PC-9 (cell line): ENCODE results near the gene ITGBL1. TPM values are rescaled to one million over a fixed set of nuclear protein-coding genes. Genes with fewer than 3 reads are reported as not detected.

ENCODE experiments used
- BruUV-seq: library from RNA; stranded (reverse); fragments of 400-500 nt; replicated peaks from 2 replicates; lab custom pipeline; 2021; lab: Mats Ljungman, UMichigan
- CTCF ChIA-PET: fragments of 300-600 bp; sonication (Branson Sonifier 250); formaldehyde crosslinking; loops from one replicate; lab custom pipeline; 2022; ENCODE audit warnings: antibody characterized with exemption; lab: Charles Lee
- POLR2A ChIA-PET: fragments of 300-600 bp; sonication (Branson Sonifier 250); formaldehyde crosslinking; loops from one replicate; lab custom pipeline; 2022; ENCODE audit warnings: antibody characterized with exemption; ENCODE audit not compliant: unreplicated experiment; lab: Charles Lee
- DNase-seq, 2 experiments: peaks; one replicate each; pipeline versions ENCODE4 v3.0.0 to v3.0.0-alpha.2; 2015 to 2022; ENCODE audit warnings: mixed read lengths in 1 of 2
- H2AFZ ChIP-seq: fragments of 200-600 bp; sonication (generic); 2 replicates; pipeline ENCODE4 v1.8.1; 2017; ENCODE audit warnings: antibody characterized with exemption
- H3F3A ChIP-seq: fragments of 200-600 bp; sonication (generic); 2 replicates; pipeline ENCODE4 v1.8.1; 2017; ENCODE audit warnings: antibody characterized with exemption, mild to moderate bottlenecking, low read depth; ENCODE audit not compliant: insufficient read depth
- H3K27ac ChIP-seq: fragments of 200-600 bp; sonication (generic); 2 replicates; pipeline ENCODE4 v1.6.1; 2016; ENCODE audit warnings: mixed run types
- H3K27me3 ChIP-seq: fragments of 200-600 bp; sonication (generic); 2 replicates; pipeline ENCODE4 v1.6.1; 2016; ENCODE audit warnings: low read depth, mixed run types; ENCODE audit not compliant: insufficient read depth
- H3K36me3 ChIP-seq: fragments of 200-600 bp; sonication (generic); 2 replicates; pipeline ENCODE4 v1.6.1; 2016; ENCODE audit warnings: low read depth, mixed run types
- H3K4me1 ChIP-seq: fragments of 200-600 bp; sonication (generic); replicated peaks from 2 replicates; pipeline ENCODE4 v1.6.1; 2016; ENCODE audit warnings: mixed run types; ENCODE audit not compliant: insufficient read depth
- H3K4me2 ChIP-seq: fragments of 200-600 bp; sonication (generic); 2 replicates; pipeline ENCODE4 v1.6.1; 2017; ENCODE audit warnings: mixed run types
- H3K4me3 ChIP-seq: fragments of 200-600 bp; sonication (generic); 2 replicates; pipeline ENCODE4 v1.6.1; 2016; ENCODE audit warnings: mixed run types
- H3K79me2 ChIP-seq: fragments of 200-600 bp; sonication (generic); 2 replicates; pipeline ENCODE4 v1.6.1; 2017; ENCODE audit warnings: low read depth, mixed run types
- H3K9me2 ChIP-seq: fragments of 200-600 bp; sonication (generic); 2 replicates; pipeline ENCODE4 v1.8.1; 2017; ENCODE audit warnings: mild to moderate bottlenecking; ENCODE audit not compliant: insufficient read depth
- H3K9me3 ChIP-seq: fragments of 200-600 bp; sonication (generic); 2 replicates; pipeline ENCODE4 v1.8.1; 2016; ENCODE audit warnings: low read depth; ENCODE audit not compliant: insufficient read depth
- H4K20me1 ChIP-seq: fragments of 200-600 bp; sonication (generic); 2 replicates; pipeline ENCODE4 v1.8.1; 2017; ENCODE audit not compliant: insufficient read depth
- EZH2 ChIP-seq: fragments of 200-600 bp; sonication (generic); IDR thresholded peaks from 2 replicates; pipeline ENCODE4 v1.8.0; 2017; ENCODE audit warnings: antibody characterized with exemption, low read depth
- intact Hi-C: fragments of 100-400 bp; cut with micrococcal nuclease; formaldehyde crosslinking; loops from one replicate; pipeline ENCODE4 v1.10.0; 2022; ENCODE audit not compliant: unreplicated experiment
- total RNA-seq: library from RNA; stranded (reverse); gene quantifications from 2 replicates; pipeline ENCODE4 v1.2.3, GENCODE V29; 2021
- TF ChIP-seq, protein P1 (sequence below): fragments of 200-600 bp; sonication (generic); conservative IDR thresholded peaks from 2 replicates; pipeline ENCODE4 v1.6.1; 2017; ENCODE audit warnings: mixed run types, antibody characterized with exemption, mild to moderate bottlenecking, moderate library complexity

ITGBL1 gene
- total RNA-seq, 1 experiment from 2014 or later: 52.5 TPM

- intact Hi-C loops: loop anchor here (5.0 kb wide), 1 partner anchor 123 kb away; no protein-coding TSS in a partner anchor
- peaks cover 15% of the 10 kb centered on the region for H3F3A ChIP-seq
- TF ChIP-seq EZH2: no peak
- TF ChIP-seq, protein P1, sequence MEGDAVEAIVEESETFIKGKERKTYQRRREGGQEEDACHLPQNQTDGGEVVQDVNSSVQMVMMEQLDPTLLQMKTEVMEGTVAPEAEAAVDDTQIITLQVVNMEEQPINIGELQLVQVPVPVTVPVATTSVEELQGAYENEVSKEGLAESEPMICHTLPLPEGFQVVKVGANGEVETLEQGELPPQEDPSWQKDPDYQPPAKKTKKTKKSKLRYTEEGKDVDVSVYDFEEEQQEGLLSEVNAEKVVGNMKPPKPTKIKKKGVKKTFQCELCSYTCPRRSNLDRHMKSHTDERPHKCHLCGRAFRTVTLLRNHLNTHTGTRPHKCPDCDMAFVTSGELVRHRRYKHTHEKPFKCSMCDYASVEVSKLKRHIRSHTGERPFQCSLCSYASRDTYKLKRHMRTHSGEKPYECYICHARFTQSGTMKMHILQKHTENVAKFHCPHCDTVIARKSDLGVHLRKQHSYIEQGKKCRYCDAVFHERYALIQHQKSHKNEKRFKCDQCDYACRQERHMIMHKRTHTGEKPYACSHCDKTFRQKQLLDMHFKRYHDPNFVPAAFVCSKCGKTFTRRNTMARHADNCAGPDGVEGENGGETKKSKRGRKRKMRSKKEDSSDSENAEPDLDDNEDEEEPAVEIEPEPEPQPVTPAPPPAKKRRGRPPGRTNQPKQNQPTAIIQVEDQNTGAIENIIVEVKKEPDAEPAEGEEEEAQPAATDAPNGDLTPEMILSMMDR: no peak
Observed at GRCh38 chr13:101628900-101629299, 176.4 kb downstream of the ITGBL1 start.

GRCh38 chr13:101631395-101631794 is 178.9 kb downstream of the ITGBL1 start:
- H3K36me3 ChIP-seq: no peaks in the 10 kb centered on the region
- TF ChIP-seq EZH2: no peak
- TF ChIP-seq, protein P1: no peak
- H3K79me2 ChIP-seq: no peaks in the 10 kb centered on the region
- H3K4me1 ChIP-seq: peaks cover 13% of the 10 kb centered on the region
- no peak for DNase-seq
- no peak overlapping the region for H3K4me2 ChIP-seq
- H4K20me1 ChIP-seq: 0 out of 2 replicates have a peak, but pooled peaks cover 3% of the 10 kb centered on the region
- ChIA-PET CTCF (no interaction called here), POLR2A (no interaction called here)
- H3K9me2 ChIP-seq: 0 out of 2 replicates have a peak, but pooled peaks cover 4% of the 10 kb centered on the region
- no peaks in the 10 kb centered on the region for H3K9me3 ChIP-seq
- no TSS peak for BruUV-seq
- no peak overlapping the region for H3K27ac ChIP-seq
- no peak overlapping the region for H3K4me3 ChIP-seq
- intact Hi-C loops: no loop called here
- H3F3A ChIP-seq: no peaks in the 10 kb centered on the region
- H3K27me3 ChIP-seq: no peaks in the 10 kb centered on the region
- no peak overlapping the region for H2AFZ ChIP-seq

More at GRCh38 chr13:101628900-101629299, 176.4 kb downstream of the ITGBL1 start:
- no peak overlapping the region for H3K4me3 ChIP-seq
- no TSS peak for BruUV-seq
- H4K20me1 ChIP-seq: 0 out of 2 replicates have a peak, but pooled peaks cover 3% of the 10 kb centered on the region
- H3K9me3 ChIP-seq: no peaks in the 10 kb centered on the region; the same call in 1 of the 2 replicates
- DNase-seq: no peak
- no peak overlapping the region for H3K4me2 ChIP-seq
- ChIA-PET CTCF (no interaction called here), POLR2A (no interaction called here)
- H3K9me2 ChIP-seq: 0 out of 2 replicates have a peak, but pooled peaks cover 4% of the 10 kb centered on the region
- H3K27me3 ChIP-seq: no peaks in the 10 kb centered on the region
- H2AFZ ChIP-seq: no peak overlapping the region
- no peaks in the 10 kb centered on the region for H3K79me2 ChIP-seq
- H3K36me3 ChIP-seq: no peaks in the 10 kb centered on the region
- peaks cover 34% of the 10 kb centered on the region for H3K4me1 ChIP-seq
- H3K27ac ChIP-seq: no peak overlapping the region

GRCh38 chr13:101634142-101634541 is 181.7 kb downstream of the ITGBL1 start:
- CTCF ChIA-PET: no interaction called here
- no peak overlapping the region for H2AFZ ChIP-seq
- no peaks in the 10 kb centered on the region for H3K79me2 ChIP-seq
- H3K4me3 ChIP-seq: no peak overlapping the region
- no peak for DNase-seq
- H3K36me3 ChIP-seq: no peaks in the 10 kb centered on the region
- TF ChIP-seq EZH2: no peak
- TF ChIP-seq, protein P1: no peak
- H3F3A ChIP-seq: no peaks in the 10 kb centered on the region
- peaks cover 2% of the 10 kb centered on the region; the same call in 1 of the 2 replicates for H3K4me1 ChIP-seq
- BruUV-seq: no TSS peak
- H3K9me3 ChIP-seq: no peaks in the 10 kb centered on the region
- 0 out of 2 replicates have a peak, but pooled peaks cover 4% of the 10 kb centered on the region for H3K9me2 ChIP-seq
- H3K27ac ChIP-seq: no peak overlapping the region
- POLR2A ChIA-PET: no interaction called here
- no peaks in the 10 kb centered on the region for H3K27me3 ChIP-seq
- intact Hi-C loops: no loop called here
- H4K20me1 ChIP-seq: 0 out of 2 replicates have a peak, but pooled peaks cover 3% of the 10 kb centered on the region
- H3K4me2 ChIP-seq: no peak overlapping the region
